ENCODE results near the gene CHMP4B. TPM values are rescaled to one million over a fixed set of nuclear protein-coding genes. Genes with fewer than 3 reads are reported as not detected.

CHMP4B gene
- total RNA-seq, 4 donors from 2014 or later: 57.4 to 109 (median 82.7) TPM

DNA sequence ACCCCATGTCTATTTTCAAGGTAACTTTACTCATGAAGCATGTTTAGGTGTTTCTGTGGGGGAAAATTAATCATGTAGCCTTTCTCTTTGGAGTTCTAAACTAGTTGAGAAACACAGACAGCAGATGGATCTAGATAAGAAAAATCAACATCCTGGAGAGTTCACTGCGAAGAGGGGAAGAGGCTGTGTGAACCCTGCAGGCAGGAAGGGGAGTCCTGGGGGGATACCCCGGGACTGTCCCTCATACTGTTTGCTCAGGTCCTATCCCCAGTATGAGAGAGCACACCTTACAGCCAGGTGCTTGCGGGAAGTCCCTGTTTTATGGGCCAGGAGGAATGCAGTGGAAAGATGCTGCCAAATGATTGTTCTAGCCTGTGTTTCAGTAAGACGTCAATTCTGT lies 32.7 kb downstream of the CHMP4B start:
- ATAC-seq (no peak), DNase-seq (no peak)
- H3K27ac ChIP-seq: no peak overlapping the region
- peaks cover 0 to 6% of the 10 kb centered on the region in 2 donors for H3K36me3 ChIP-seq
- intact Hi-C loops (cut with DNase I; ENCODE audit: low total_unique reads) (no loop called here), in situ Hi-C loops (cut with MboI; ENCODE audit: low sequenced_read_pairs in 4 of 4) (no loop called here)
- H3K27me3 ChIP-seq: no peaks in the 10 kb centered on the region
- H3K4me3 ChIP-seq: no peak overlapping the region
- H3K9me3 ChIP-seq: no peaks in the 10 kb centered on the region
- H3K4me1 ChIP-seq: peaks cover 72 to 77% of the 10 kb centered on the region in 2 donors
- TF ChIP-seq CTCF (IDR thresholded peaks at IDR 0.05 in 4 of 5, conservative IDR thresholded peaks at IDR 0.05 in 1 of 5) (no peak), POLR2A (IDR thresholded peaks at IDR 0.05) (no peak)

- intact Hi-C loops (cut with DNase I; ENCODE audit: low total_unique reads) (no loop called here), in situ Hi-C loops (cut with MboI; ENCODE audit: low sequenced_read_pairs in 4 of 4) (no loop called here)
- TF ChIP-seq POLR2A (IDR thresholded peaks at IDR 0.05) (no peak), CTCF (IDR thresholded peaks at IDR 0.05 in 4 of 5, conservative IDR thresholded peaks at IDR 0.05 in 1 of 5) (no peak)
- H3K36me3 ChIP-seq: peaks cover 0 to 24% of the 10 kb centered on the region in 2 donors
- H3K27me3 ChIP-seq: no peaks in the 10 kb centered on the region
- peaks cover 51 to 52% of the 10 kb centered on the region in 2 donors for H3K4me1 ChIP-seq
- peak overlapping the region in 1 of 4 donors; percentile 35 for H3K27ac ChIP-seq
- no peaks in the 10 kb centered on the region for H3K9me3 ChIP-seq
- ATAC-seq: peak; percentile 41 to 49
- H3K4me3 ChIP-seq: no peak overlapping the region
- peak in 1 of 2 donors; percentile 17 for DNase-seq
These were observed 35.3 kb downstream of the CHMP4B start for GRCh38 chr20:33846291-33846935.

- no peak overlapping the region for H3K4me3 ChIP-seq
- ATAC-seq (no peak), DNase-seq (no peak)
- H3K9me3 ChIP-seq: no peaks in the 10 kb centered on the region
- TF ChIP-seq CTCF (IDR thresholded peaks at IDR 0.05 in 4 of 5, conservative IDR thresholded peaks at IDR 0.05 in 1 of 5) (no peak), POLR2A (IDR thresholded peaks at IDR 0.05) (no peak)
- intact Hi-C loops (cut with DNase I; ENCODE audit: low total_unique reads): no loop called here
- in situ Hi-C loops (cut with MboI; ENCODE audit: low sequenced_read_pairs in 4 of 4): no loop called here
- H3K27me3 ChIP-seq: no peaks in the 10 kb centered on the region
- H3K27ac ChIP-seq: no peak overlapping the region
- H3K4me1 ChIP-seq: peaks cover 45 to 46% of the 10 kb centered on the region in 2 donors
- peaks cover 0 to 29% of the 10 kb centered on the region in 2 donors for H3K36me3 ChIP-seq
These were observed 35.9 kb downstream of the CHMP4B start for GRCh38 chr20:33847006-33847405.

GRCh38 chr20:33848391-33848790 lies 37.2 kb downstream of the CHMP4B start:
- Histone ChIP-seq H3K4me1 (peaks cover 31 to 32% of the 10 kb centered on the region in 2 donors), H3K36me3 (peaks cover 0 to 43% of the 10 kb centered on the region in 2 donors), H3K27me3 (no peaks in the 10 kb centered on the region), H3K27ac (no peak overlapping the region), H3K4me3 (no peak overlapping the region), H3K9me3 (no peaks in the 10 kb centered on the region)
- TF ChIP-seq CTCF (IDR thresholded peaks at IDR 0.05 in 4 of 5, conservative IDR thresholded peaks at IDR 0.05 in 1 of 5): no peak
- TF ChIP-seq POLR2A (IDR thresholded peaks at IDR 0.05): no peak
- ATAC-seq: no peak
- intact Hi-C loops (cut with DNase I; ENCODE audit: low total_unique reads): no loop called here
- in situ Hi-C loops (cut with MboI; ENCODE audit: low sequenced_read_pairs in 4 of 4): no loop called here
- DNase-seq: no peak
